Heart left ventricle (tissue), 16 donors: ENCODE results near the gene COBL. TPM values are rescaled to one million over a fixed set of nuclear protein-coding genes. Genes with fewer than 3 reads are reported as not detected.

Experiments
- ATAC-seq, 4 donors: fragments of 200-7000 bp; cut with Tn5 transposase; one replicate each; pipeline ENCODE4 v1.9.1; 2020 to 2022; ENCODE audit warnings: moderate library complexity in 4 of 4, mild to moderate bottlenecking in 3 of 4, moderate number of reproducible peaks in 1 of 4
- DNase-seq, 5 donors: peaks; one replicate each; pipeline ENCODE4 v3.0.0-alpha.2; 2020
- H3K27ac ChIP-seq, 12 donors: fragments of 200-600 bp; sonication (generic) in 4 of 12; one replicate each; pipeline versions ENCODE4 v1.5.0 to v1.8.0; 2016 to 2022; ENCODE audit warnings: mild to moderate bottlenecking in 2 of 12
- H3K27me3 ChIP-seq, 9 donors: fragments of 200-600 bp; sonication (generic) in 2 of 9; one replicate each; pipeline versions ENCODE4 v1.5.1 to v1.8.0; 2016 to 2022; ENCODE audit warnings: mild to moderate bottlenecking in 3 of 9
- H3K36me3 ChIP-seq, 9 donors: fragments of 200-600 bp; sonication (generic) in 2 of 9; one replicate each; pipeline versions ENCODE4 v1.5.0 to v1.8.0; 2018 to 2022; ENCODE audit warnings: mild to moderate bottlenecking in 2 of 9
- H3K4me1 ChIP-seq, 12 donors: fragments of 200-600 bp; sonication (generic) in 4 of 12; one replicate each; pipeline versions ENCODE4 v1.5.0 to v1.8.0; 2016 to 2022; ENCODE audit warnings: mild to moderate bottlenecking in 3 of 12
- H3K4me3 ChIP-seq, 12 donors: fragments of 200-600 bp; sonication (generic) in 4 of 12; one replicate each; pipeline versions ENCODE4 v1.5.0 to v1.8.0; 2017 to 2022; ENCODE audit warnings: mild to moderate bottlenecking in 9 of 12, moderate library complexity in 4 of 12
- H3K9me3 ChIP-seq, 12 donors: fragments of 200-600 bp; sonication (generic) in 4 of 12; one replicate each; pipeline versions ENCODE4 v1.5.0 to v1.8.0; 2016 to 2022; ENCODE audit warnings: mild to moderate bottlenecking in 1 of 12
- POLR2A ChIP-seq, 2 donors: fragments of 450-650 bp; IDR thresholded peaks; one replicate each; pipeline ENCODE4 v1.6.1; 2017; ENCODE audit warnings: antibody characterized with exemption in 2 of 2, mild to moderate bottlenecking in 2 of 2, moderate library complexity in 2 of 2
- WGBS, 4 donors: extraction: QIAGEN DNeasy Blood & Tissue Kit in 2 of 4; methylation state at CpG; one replicate each; pipeline versions ENCODE4 v1.1.5 to v1.1.7; 2013 to 2018; 5-methylcytosine and 5-hydroxymethylcytosine counted together
- intact Hi-C, 10 donors: fragments of 100-400 bp; cut with DNase I; formaldehyde crosslinking; loops; one replicate each; pipeline versions ENCODE4 v1.11.1 to v1.14.2; 2022
- polyA plus RNA-seq, 2 donors: library from polyadenylated mRNA; stranded (reverse); fragments of 200-250 nt; gene quantifications; one replicate each; pipeline ENCODE4 v1.2.3, GENCODE V29; 2013
- total RNA-seq, 9 donors: library from RNA; depleted of rRNA in 2 of 9; stranded (reverse); fragments of >200 nt in 2 of 9; fragmentation: NEBNext Ultra II Directional in 3 of 9; extraction: Animal tissue kit (Norgen Biotek cat#: 25700) in 3 of 9; gene quantifications; one replicate each; pipeline versions ENCODE4 v1.1.0 to v1.2.4, GENCODE V29; 2016 to 2023
- TF ChIP-seq, protein P1 (sequence below), 12 donors: fragments of 200-600 bp; sonication (generic) in 4 of 12; IDR thresholded peaks; one replicate each; pipeline versions ENCODE4 v1.5.0 to v1.8.0; 2018 to 2022; ENCODE audit warnings: antibody characterized with exemption in 12 of 12, mild to moderate bottlenecking in 5 of 12
- donor health status: ischemic (EF 13 %, LVEDD 7.1; RV severe dilation, severe dysfunction).
- donor health status: healthy with polysubstance abuse.
- donor health status: DM: no; HTN: yes; CAD: no.
- donor health status: DM: no; HTN: no; CAD: no.
- donor health status: ischemic (EF 25% LVEDD 6.9; RV normal size, moderate dysfunction).
- donor health status: ischemic (EF 25% LVEDD 5.7; RV mildly dilated, moderate dysfunction).
- donor health status: healthy.
- donor health status: DM: yes; HTN: yes; CAD: no.
- donor health status: ischemic (EF 35%, LVEDD 5.7; RV mildly dilated, moderate dysfunction).
- donor health status: nonischemic (EF 11% LVEDD 7.7; RV severe dilation, severe dysfunction).
- donor health status: DM: yes; HTN: yes; CAD: no.
- donor health status: PGD.
- donor health status: ischemic (EF 29% LVEDD 5.4; RV normal size, mild dysfunction).
- donor health status: nonischemic (EF 23%, LVEDD 6.1; RV moderate dilation, normal function).

The COBL gene
- total and polyA plus RNA-seq, 11 donors: 25.9 to 123 (median 80.4) TPM

DNA sequence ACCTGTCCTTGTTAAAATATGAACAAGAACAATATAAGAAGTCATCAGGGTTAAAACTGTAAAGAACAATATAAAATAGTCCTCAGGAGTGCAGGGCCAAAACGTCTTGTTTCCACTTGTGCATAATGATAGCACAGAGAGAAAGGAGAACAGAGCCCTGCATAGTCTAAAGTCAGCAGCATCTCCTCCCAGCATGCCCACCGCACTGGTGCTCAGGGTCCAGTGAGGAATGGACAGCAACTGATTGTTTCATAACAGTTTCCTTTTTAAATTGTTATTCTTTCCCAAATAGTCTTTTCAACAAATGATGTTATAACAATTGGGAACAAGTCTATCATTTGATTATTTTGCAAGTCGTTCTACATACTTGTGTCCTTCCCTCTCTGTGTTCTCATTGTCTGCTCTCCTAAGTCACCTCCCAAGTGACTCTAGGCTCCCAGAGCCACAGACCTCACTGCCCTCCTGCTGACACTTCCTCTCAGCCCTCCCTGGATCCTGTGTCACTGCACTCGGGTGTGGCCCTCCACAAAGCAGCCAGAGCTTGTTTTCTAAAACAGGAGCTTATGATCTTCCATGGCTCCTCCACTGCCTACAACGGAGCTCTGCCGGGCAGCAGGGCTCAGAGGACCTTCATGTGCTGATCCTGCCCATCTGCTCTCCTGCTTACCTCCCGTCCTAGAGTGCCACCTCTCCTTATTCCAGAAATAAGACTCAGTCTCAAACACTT lies 27.6 kb downstream of the COBL start:
- H3K27ac ChIP-seq: peak overlapping the region; percentile 50 to 93 (median 80)
- TF ChIP-seq, protein P1, sequence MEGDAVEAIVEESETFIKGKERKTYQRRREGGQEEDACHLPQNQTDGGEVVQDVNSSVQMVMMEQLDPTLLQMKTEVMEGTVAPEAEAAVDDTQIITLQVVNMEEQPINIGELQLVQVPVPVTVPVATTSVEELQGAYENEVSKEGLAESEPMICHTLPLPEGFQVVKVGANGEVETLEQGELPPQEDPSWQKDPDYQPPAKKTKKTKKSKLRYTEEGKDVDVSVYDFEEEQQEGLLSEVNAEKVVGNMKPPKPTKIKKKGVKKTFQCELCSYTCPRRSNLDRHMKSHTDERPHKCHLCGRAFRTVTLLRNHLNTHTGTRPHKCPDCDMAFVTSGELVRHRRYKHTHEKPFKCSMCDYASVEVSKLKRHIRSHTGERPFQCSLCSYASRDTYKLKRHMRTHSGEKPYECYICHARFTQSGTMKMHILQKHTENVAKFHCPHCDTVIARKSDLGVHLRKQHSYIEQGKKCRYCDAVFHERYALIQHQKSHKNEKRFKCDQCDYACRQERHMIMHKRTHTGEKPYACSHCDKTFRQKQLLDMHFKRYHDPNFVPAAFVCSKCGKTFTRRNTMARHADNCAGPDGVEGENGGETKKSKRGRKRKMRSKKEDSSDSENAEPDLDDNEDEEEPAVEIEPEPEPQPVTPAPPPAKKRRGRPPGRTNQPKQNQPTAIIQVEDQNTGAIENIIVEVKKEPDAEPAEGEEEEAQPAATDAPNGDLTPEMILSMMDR (IDR thresholded peaks at IDR 0.05): no peak
- no peak for TF ChIP-seq POLR2A (IDR thresholded peaks at IDR 0.05)
- no peaks in the 10 kb centered on the region for H3K36me3 ChIP-seq
- peak; percentile 47 to 69 (median 60) for ATAC-seq
- no peak for DNase-seq
- H3K4me3 ChIP-seq: peak overlapping the region in 7 of 12 donors; percentile 6 to 34 (median 13)
- no peaks in the 10 kb centered on the region for H3K27me3 ChIP-seq
- peaks cover 0 to 49% (median 6%) of the 10 kb centered on the region in 12 donors for H3K4me1 ChIP-seq
- WGBS, 4 donors: 17 to 25% (median 22%) methylated on average over 7 of the region's 7 CpGs
- peaks cover 0 to 4% (median under 1%) of the 10 kb centered on the region in 12 donors for H3K9me3 ChIP-seq
- intact Hi-C loops: no loop called here

DNA sequence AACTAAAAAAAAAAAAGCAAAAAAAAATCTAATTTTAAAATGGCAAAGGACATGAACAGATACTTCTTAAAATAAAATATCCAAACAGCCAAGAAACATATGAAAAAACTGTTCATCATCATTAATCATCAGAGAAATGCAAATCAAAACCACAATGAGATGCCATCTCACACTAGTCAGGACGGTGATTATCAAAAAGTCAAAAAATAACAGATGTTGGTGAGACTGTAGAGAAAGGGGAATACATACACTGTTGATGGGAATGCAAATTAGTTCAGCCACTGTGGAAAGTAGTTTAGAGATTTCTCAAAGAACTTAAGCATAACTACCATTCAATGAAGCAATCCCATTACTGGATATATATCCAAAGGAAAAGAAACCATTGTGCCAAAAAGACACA lies 30.2 kb downstream of the COBL start:
- WGBS, 4 donors: 80 to 88% (median 84%) methylated on average over 1 of the region's 1 CpG

DNA sequence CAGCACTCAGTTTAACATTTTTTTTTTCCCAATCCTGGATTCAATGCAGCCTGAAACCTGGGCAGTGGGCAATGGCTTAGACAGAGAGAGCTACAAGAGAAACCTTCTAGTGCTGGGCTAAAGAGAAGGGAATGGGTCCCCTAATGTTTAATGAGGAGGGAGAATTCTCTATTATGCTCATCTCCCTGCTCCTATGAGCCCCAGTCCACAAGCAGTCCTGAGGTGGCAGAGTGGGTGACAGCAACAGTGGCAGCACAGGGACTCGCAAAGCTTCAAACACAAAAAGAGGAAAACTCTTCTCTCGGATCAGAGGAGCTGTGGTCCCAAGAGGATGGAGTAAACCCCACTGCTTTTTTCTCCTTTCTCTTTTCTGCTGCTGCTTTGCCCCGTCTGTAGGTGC lies 36.5 kb downstream of the COBL start:
- no peaks in the 10 kb centered on the region for H3K36me3 ChIP-seq
- H3K27ac ChIP-seq: peak overlapping the region in 7 of 12 donors; percentile 5 to 59 (median 18)
- TF ChIP-seq POLR2A (IDR thresholded peaks at IDR 0.05): no peak
- TF ChIP-seq, protein P1 (IDR thresholded peaks at IDR 0.05): no peak
- intact Hi-C loops: no loop called here
- ATAC-seq (peak in 1 of 4 donors; percentile 10), DNase-seq (no peak)
- no peaks in the 10 kb centered on the region for H3K27me3 ChIP-seq
- H3K4me3 ChIP-seq: no peak overlapping the region
- H3K9me3 ChIP-seq: peaks cover 0 to 17% (median 3%) of the 10 kb centered on the region in 12 donors
- H3K4me1 ChIP-seq: peaks cover 0 to 46% (median 6%) of the 10 kb centered on the region in 12 donors
- WGBS, 4 donors: 31 to 50% (median 44%) methylated on average over 3 of the region's 3 CpGs

More for the DNA sequence above, 30.2 kb downstream of the COBL start:
- peaks cover 0 to 36% (median 6%) of the 10 kb centered on the region in 12 donors for H3K4me1 ChIP-seq
- H3K9me3 ChIP-seq: peaks cover 0 to 17% (median 3%) of the 10 kb centered on the region in 12 donors
- H3K4me3 ChIP-seq: no peak overlapping the region
- intact Hi-C loops: no loop called here
- H3K27ac ChIP-seq: no peak overlapping the region
- H3K36me3 ChIP-seq: no peaks in the 10 kb centered on the region
- TF ChIP-seq, protein P1 (IDR thresholded peaks at IDR 0.05): no peak
- TF ChIP-seq POLR2A (IDR thresholded peaks at IDR 0.05): no peak
- no peaks in the 10 kb centered on the region for H3K27me3 ChIP-seq
- no peak for DNase-seq
- ATAC-seq: no peak

DNA sequence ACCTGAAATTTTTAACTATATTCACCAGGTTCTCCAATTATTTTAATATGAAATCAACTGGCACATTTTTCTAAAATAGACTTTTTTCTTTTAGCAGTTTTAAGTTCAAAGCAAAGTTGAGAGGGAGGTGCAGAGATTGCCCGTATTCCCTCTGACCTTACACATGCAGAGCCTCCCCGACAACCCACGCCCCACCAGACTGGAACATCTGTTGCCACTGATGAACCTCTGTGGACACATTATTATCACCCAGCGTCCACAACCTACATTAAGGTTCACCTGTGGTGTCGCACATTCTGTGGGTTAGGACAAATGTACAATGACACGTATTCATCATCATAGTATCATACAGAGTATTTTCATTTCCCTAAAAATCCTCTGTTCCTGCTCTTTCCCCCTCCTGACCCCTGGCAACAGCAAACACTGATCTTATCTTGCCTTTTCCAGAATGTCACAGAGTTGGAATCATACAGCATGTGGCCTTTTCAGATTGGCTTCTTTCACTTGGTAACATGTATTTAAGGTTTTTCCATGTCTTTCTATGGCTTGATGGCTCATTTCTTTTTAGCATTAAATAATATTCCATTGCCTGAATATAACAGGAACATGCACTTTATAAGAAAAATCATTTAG lies 37.1 kb downstream of the COBL start:
- no peak overlapping the region for H3K4me3 ChIP-seq
- no peak for ATAC-seq
- intact Hi-C loops: no loop called here

More for the DNA sequence above, 37.1 kb downstream of the COBL start:
- no peak for DNase-seq
- WGBS, 4 donors: 59 to 72% (median 65%) methylated on average over 6 of the region's 6 CpGs
- peaks cover 0 to 17% (median 3%) of the 10 kb centered on the region in 12 donors for H3K9me3 ChIP-seq
- H3K27me3 ChIP-seq: no peaks in the 10 kb centered on the region
- no peaks in the 10 kb centered on the region for H3K36me3 ChIP-seq
- H3K4me1 ChIP-seq: peaks cover 0 to 48% (median 6%) of the 10 kb centered on the region in 12 donors
- TF ChIP-seq POLR2A (IDR thresholded peaks at IDR 0.05): no peak
- TF ChIP-seq, protein P1 (IDR thresholded peaks at IDR 0.05): no peak
- H3K27ac ChIP-seq: peak overlapping the region in 4 of 12 donors; percentile 39 to 80 (median 52)
